IPS DF 19.7 (cell line): ENCODE measurements around the gene PALMD.

ENCODE experiments used
- DNase-seq: peaks from one replicate; pipeline ENCODE4 v3.0.0-alpha.2; 2013; ENCODE audit warnings: low read depth, low spot score

Gene PALMD

DNA sequence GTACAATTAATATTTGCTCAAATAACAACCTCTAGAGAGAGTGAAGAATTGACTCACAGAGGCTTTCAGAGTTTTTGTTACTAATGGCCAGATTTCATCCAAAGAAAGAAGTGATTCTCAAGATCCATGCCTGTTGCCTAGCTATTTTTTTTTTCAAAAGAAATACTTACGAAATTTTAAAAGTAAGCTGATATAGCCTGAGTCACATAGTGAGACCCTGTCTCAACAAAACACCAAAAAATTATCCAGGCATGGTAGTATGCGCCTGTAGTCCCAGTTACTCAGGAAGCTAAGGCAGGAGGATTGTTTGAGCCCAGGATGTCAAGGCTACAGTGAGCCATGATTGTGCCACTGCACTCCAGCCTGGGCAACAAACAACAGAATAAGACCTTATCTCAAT, 14.6 kb downstream of the PALMD start:
- no peak for DNase-seq

DNA sequence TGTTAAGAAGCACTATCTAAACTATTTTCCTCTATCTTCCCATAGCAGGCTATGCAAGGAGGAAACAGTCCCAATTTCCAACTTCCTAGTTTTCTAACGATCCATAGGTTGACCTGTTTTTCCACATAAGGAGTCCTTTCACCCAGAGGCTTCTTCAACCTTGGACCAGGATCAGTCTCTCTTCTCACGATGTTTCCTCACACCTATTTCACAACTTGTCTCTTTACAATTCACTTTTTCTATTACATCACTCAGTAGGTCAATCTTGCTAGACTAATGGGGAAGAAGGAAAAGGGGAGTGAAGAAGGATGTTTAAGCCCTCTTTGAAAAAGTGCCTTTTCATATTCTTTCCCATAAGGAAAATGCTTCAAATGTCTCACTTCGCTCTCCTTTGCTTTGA, 15.9 kb downstream of the PALMD start:
- DNase-seq = no peak

DNA sequence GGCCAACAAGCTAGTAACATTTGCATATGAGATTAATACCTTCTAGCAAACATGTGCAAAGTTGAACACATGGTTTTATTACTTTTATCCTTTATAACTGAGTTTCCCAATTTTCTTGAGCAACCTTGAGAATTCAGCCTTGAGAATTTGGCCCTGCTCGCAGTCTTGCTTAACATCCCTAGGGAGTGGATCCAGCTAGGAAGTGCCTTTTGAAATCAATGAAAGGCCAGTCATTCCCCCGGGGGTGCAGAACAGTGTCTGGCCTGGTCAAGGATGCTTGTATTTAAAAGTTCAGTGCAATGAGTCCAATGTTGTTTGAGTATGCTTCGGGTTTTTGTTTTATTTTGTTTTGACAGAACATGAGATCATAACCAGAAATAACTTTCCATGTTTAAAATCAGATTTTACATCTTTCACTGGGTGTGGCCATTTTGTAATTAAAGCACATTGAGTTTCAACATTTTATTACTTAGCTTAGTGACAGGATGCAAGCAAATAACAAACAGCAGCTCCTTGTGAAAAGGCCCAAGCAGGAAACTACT, 16.7 kb downstream of the PALMD start:
- DNase-seq = no peak

DNA sequence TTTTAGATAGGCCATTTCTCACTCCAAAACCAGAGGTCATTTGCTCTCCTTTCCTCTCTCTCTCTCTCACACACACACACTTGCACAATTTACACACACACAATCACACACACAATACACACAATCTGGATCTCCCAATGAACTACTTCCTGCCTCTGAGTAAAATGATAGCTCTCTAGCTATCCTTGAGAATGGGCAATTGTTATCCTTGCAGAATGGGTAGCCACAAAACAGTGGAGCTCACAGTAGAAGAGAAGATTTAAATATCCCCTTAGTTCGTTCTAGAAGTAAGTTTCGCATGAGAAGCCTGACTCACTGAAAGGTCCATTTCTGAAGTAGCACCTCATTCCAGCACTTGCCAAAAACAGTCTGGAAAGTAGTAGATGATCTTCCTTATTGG, 17.6 kb downstream of the PALMD start:
- DNase-seq = no peak

DNA sequence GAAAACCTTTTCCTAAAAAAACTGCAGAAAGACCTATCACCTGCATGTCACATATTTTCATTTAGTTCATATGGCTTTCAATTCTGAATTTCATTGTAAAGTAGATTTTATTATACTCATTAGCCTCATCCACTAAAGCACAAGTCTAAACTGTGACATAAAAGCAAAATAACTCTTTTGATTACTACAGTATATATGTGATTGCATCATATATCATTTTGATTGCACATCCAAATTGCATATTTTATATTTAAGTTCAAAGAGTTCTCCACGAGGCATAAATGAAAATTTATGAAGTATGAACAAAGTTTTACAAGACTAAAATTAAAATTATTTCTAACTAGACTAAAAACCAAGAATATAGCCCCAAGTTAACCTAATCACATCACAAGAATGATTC, 19.3 kb downstream of the PALMD start:
- no peak for DNase-seq

DNA sequence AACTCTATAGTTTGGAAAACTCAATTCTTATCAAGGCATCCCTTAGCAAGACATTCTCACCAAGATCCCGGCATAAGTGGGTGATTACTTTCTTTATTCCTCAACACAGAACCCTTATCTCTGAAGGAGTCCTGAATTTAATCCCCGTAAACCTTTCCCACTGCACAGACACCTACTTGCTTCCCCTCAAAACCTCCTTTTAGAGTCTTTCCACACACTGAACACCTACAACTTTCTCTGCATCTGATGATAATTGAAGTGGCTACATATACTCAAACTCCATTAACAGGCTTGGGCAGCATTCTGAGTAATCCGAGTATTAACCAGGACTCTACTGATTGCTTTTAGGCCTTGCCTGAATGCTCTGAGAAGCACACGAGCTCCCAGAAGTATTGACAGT, 23.5 kb downstream of the PALMD start:
- DNase-seq = no peak

DNA sequence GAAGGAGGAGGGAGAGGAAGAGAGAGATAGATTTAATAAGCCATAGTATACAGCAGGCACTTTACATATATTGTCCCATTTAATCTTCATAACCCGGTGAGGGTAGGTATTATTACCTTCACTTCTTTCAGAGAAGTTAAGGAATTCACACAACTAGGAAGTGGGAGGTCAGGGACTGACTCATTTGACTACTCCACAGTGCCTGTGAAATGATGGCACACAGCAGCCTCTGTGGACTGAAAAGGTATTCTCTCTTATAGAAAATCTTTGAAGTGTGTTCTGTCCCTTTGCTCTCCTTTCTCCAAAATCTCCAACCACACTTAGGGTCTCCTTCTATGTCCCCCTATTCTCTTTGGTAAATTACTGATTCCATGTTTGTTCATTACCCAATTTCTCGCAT, 23.9 kb downstream of the PALMD start:
- no peak for DNase-seq

DNA sequence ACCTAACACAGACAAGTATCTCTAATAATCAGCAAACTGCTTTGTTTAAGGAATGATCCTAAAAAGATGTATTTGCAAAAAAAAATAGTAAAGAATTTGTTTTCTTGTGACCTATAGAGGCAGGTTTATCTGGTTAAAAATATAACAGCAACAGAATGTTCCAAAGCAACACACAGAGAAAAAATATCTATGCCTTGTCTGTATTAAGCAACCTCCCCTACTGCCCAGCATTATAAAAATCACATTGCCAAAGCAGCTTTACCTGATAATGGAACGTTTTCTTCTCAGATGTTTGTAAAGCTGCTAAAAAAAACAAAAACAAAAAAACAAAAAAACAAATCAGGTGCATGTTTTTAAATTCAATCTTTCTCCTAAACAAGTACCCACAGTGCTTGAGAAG, 24.7 kb downstream of the PALMD start:
- no peak for DNase-seq

DNA sequence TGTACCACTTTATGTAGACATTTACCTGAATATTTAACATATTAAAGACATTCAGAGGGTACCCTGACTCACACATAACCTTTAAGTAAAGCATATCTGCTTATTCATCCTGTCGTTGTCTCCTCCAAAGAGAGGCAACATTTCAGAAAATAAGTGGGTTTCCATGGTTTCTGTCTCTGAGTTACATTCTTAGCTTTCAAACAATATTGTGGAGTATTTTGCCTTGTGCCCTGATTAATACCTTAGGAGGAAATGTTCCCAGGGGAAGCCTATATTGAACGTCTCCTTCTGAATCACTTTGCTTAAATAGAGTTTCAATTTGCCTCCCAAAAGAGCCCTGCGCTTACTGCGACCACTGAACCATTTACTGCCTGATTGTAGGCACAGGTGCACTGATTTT, 26.1 kb downstream of the PALMD start:
- no peak for DNase-seq

DNA sequence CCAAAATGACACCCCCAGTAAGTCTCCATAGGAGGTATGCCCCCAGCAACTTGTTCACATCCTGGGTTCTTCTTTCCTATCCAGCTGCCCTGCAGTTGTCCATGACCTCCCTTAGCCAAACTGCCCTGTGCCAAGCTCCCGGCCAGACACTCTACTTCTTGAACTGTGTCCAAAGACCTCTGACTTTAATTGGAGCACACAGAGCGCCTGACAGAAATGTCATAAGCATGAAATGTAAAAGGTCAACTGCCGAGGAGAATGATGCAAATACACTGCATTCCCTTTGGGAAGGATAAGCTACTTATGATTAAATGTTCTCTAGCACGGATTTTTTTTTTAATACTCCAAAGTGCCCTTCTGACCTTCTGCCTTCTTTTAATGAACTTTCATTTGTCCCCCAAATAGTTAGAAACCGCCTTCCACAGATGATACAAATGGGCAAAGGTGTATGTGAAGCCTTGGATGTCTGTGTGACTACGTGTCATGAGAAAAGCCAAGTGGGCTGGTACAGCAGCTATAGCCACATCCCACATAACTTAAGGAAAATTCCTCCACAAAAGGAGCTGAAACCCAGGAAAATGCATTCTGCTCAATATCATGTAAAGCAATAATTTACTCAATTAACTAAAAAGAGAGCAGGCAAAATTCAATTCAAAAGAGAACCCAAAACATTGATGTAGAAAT, 26.8 kb downstream of the PALMD start:
- no peak for DNase-seq

DNA sequence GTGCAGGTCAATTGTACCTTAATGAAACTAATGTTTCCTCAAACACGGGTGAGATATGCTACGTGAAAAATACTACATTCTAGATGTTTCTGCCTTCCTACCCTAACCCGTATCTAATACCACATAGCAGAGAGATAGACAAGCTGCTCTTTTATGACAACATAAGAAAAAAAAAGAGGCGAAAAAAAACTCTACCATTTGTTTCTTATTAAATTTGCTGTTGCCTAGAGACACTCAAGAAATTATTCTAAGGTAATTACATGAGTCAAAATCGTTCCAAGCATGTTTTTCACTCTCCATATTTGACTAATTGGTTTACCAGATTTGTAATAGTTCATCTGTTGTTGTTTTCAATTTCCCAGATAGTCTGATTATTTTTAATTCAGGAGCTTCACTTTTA, 27.4 kb downstream of the PALMD start:
- no peak for DNase-seq

DNA sequence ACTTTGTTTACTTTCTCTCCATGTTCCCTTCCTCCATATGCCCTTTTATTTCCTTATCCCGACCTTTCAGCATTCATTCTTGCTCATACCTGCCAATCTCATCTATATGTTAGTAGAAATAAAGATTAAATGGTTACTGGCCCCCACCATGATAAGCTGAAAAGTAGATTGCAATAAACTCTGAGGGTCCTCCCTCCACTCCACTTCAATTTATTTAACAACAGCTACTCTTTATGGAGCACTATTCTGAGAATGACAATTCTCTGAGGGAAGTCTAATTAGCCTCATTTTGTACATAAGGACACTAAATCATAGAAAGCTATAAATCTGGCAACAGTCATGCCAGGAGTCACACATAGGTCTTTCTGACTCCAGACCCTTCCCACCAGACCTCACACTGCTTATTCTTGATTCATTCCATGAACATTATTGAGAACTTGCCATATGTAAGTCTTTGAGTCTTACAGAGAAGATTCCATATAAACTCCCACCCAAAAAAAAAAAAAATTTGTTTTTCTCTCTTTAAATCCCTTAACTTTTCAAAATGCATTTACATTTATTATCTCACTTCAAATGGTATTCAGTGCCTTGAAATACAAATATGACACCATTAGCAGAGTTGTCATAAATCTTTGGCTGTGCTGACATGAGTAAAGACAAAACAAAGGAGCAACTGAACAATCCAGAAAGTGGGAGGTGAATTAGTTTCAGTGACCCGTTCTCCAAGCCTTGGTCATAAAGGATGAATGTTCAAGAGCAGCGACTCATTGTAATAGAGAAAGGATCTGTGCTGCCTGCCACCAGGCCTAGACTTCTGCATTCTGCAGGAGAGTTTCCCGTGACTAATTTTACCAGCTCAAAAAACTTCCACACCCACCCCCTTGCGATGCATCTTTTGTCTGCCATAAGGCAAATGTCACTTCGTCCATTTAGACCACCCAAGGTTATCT, 28.5 kb downstream of the PALMD start:
- DNase-seq = no peak

DNA sequence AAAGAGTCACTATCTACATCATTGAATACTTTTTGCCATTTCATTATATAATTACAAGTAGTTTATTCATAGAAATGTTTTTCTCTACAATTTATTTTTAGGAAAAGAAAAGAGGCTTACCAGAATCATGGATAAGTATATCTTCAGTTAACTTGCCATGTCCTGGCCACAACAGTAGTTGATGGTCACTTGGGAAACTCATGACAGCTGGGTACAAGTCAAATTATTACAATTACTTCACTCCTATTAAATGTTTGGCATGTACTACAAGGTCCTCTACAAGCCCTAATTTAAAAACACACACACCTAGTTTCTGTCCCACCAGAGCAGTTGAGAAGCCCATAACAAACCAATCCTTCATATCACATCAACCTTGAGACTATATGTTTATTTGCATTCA, 29.4 kb downstream of the PALMD start:
- DNase-seq = no peak

DNA sequence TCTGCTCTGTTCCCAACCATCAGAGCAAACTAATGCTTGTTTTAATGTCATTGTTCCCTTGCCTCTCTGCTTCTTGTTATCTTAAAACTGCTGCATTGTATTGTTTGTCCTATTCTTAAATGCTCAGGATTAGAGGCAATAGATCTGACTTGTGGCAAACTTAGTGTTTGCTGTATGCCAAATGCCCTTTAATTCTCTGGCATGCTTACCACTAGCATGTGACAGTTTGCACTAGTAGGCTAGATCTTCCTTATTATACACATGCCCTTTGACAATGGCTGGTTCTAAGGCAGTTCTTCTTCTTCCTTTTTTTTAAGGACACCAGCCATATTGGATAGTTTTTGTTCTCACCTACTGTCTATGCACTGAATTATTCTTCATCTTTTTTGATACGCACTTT, 30.1 kb downstream of the PALMD start:
- DNase-seq = no peak

DNA sequence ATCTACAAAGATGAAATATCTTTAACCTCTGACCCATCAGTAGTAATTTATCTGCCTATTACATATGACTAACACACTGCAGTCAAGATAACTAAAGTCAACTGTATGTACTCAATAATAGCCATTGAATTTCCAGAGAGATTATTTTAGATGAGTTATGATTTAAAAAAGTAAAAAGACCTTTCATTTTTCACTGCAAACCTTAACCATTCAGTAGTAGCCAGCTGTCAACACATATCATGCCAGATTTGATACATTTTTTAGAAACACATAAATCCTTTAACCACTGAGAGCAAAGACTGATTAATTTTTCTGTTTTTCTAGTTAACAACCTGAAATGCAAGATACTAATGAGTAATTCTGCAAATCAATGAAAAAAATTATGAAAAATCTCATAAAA, 31.0 kb downstream of the PALMD start:
- DNase-seq = no peak

DNA sequence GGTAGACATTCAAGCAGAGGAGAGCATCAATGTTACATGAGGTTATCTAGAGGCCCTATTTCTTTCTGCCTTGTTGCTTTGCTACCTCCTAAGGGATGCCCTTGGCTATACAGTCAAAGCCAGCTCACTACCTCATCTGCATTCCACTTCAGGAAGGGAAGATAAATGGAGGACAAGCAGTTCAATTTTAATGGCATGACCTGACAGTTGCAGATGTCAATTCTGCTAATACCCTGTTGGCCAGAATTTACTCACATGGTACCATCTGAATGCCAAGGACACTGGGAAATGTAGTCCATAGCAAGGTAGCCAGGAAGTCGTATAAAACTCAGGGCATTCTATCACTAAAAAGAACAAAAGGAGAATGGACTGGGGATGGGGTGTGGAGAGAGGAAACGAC, 31.5 kb downstream of the PALMD start:
- DNase-seq = no peak

DNA sequence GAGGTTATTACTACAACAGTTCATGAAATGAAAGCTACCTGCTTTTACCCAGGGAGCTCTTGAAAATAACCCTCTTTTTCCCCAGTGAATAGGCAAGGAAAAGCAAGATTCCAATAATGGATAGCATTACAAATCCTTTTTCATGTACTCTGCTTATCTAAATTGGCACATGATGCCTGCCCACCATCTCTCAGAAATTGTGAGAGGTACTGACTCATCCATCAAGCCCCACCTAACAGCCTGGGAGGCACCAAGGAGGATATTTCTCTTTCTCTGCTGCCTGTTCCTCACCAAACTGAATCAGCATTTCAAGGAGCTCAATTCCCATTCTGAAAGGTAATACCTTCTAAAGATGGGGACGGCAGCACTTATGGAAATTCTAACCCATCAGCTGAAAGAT, 34.4 kb downstream of the PALMD start:
- DNase-seq = no peak

DNA sequence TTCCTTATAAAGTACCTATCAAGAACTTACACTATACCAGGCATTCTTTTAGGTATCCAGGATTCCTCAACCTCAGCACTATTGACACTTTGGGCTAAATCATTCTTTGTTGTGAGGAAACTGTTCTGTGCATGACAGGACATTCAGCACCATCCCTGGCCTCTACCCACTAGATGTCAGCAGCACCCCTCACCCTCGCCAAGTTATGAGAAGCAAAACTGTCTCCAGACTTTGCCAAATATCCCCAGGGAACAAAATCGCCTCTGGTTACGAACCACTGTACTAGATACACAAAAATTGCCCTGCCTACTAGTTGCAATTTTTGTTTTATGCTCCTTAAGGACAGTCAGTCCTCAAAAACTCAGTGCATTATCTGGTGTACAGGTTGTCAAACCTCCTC, 35.7 kb downstream of the PALMD start:
- no peak for DNase-seq

DNA sequence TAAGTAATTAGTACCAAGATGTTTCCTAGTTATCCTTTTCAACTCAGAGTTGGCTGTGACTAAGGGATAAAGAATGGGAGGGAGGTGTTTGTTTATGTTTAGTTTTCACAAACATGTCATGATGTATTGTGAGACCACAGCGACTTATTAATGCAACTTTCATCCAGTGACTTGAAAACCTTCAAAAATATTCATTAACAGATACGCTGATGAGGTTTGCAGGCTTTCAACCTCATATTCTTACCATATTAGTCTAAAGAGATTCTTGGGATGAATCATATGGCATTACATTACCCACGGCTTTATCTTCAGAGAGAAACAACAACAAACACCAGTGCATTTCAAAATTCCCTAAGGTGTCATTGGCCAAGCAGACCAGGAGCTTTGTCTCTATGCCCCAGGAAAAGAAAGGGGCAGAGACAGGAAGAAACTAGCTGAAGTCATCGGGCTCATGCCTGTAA, 36.4 kb downstream of the PALMD start:
- DNase-seq = no peak

DNA sequence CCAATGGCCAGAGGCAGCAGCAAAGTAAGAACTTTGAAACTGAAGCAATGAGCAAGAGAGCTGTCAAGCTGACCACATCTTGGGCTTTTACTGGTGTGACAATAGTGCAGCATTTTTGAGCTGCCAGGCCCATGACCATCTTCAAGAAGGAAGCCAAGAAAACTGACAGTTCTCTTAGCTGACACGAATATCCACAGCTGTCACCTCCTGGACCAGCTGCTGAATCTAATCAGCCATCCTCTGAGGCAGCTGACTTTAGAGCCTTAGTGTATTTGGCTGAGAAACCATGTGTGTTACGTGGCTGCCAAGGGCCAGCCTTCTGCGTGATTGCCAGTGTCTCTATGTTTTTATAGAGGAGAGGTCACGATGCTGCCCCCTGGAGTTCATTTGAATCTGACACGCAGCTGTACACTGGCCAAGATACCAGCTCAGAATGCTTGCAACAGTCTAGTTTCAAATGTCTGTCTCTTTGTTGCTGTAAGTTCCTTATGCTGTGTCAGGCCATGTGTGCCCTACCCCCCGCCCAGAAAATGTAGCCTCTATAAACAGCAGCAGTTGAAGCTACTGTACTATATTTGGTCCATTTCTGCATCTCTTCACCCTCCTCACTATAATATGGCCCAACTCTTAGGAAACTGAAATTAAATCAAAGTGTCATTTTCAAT, 39.7 kb downstream of the PALMD start:
- no peak for DNase-seq

DNA sequence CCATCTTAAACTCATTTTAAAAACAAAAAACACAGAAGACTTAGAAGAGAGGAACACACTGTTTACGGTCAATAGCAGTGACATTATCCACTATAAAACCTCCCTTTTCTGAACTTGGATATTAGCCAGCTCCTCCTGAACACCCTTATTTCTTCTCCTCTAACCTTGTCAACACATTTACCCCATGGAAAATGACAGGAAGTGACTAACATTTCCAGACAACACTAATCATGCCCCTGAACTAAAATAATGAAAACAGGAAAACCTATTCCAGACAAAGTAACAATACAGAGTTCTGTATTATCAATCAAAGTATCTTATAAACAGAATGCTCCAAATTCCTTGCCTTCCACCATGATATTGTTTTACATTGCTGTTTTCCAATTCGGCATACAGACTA, 45.3 kb downstream of the PALMD start:
- no peak for DNase-seq

DNA sequence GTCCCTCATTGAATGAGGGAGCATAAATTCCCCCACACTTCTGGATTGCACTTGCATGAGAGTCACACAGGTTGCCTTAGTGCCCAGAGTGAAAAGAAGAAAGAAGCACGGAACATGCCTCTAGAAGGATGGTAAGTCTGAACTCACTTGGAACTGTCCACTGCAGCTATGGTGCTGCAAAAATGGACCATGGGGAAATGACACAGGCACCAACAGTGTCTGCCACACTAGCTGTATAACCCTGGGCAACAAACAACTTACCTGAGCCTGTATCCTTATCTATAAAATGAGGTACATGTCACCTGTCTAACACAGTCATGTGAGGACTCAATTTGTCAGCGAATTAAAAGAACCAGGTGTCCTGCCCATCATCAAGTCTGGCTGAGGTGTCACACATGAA, 50.7 kb downstream of the PALMD start:
- no peak for DNase-seq
